ENCODE measurements around the gene CATSPER2.
"Not testable (repeated sequence)": the region's sequence is repeated elsewhere in the genome, so short reads cannot be mapped to it uniquely, and the experiment has no call there.

Gene CATSPER2

GRCh38 chr15:43648649-43649429 lies at the start of gene CATSPER2:
Gene CATSPER2, minus strand, starts transcription at chr15:43648844. Its CDS starts 783 bp downstream, at chr15:43648061.
- Mint-ChIP-seq H3K4me3 (no peak within 1 kb of the TSS), H3K27me3 (no peaks in the 10 kb centered on the region), H3K4me1 (no peaks in the 10 kb centered on the region), H3K36me3 (ENCODE audit: low read depth) (peaks cover 16% of the 10 kb centered on the region), H3K27ac (no peak within 1 kb of the TSS), H3K9me3 (no peaks in the 10 kb centered on the region)
- no peak for DNase-seq
- ATAC-seq: peak; percentile 77

DNA sequence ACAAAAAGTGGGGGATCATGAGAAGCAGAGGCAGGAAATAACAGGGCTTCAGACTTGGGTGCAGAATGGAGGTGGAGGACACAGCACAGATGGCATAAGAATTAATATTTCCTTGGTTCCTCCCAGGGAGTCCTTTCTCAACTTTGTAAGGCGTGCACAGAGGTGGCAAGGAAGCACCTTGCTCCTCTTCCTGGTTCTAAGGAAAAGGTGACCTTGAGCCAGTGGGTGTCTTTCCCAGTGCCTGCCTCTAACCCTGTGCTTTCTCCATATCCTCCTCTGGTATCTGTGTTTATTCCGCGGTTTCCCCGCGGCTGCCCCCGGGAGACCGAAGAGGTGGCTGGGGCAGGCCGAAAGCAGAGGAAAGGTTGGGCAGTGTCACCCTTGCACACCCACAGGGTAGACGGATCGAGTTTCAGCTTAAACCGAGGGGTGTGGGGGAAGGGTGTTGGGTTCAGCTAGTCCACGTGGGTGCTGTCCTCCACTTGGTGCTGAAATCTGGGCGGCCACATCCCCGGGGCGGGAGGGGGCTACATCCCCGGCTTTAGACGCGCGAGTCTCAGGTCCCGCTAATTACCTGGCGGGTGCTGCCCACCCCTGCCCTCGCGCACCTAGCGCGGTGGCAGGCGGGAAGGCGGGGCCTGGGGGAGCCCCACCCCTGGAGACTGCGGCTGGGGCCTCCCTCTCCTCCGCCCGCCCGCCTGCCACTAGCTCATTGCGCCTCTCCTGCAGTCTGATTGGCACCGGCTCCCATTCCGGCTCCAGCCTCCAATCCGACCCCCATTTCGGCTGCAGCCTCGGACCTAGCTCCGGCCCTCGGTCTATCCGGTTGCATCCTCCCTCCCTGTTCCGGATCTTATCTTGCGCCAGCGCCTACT lies 44.7 kb upstream of the CATSPER2 start, which contains the start of gene CKMT1A:
CKMT1A (plus strand) TSS at position 712 of the 875 bp plus-strand sequence. CDS start 192 bp downstream, outside the sequence.
- H3K27me3 Mint-ChIP-seq: peaks cover 12% of the 10 kb centered on the region
- H3K36me3 Mint-ChIP-seq (ENCODE audit: low read depth); H3K9me3 Mint-ChIP-seq; DNase-seq; H3K4me1 Mint-ChIP-seq; H3K27ac Mint-ChIP-seq; H3K4me3 Mint-ChIP-seq: not testable (repeated sequence)
- peak; percentile 40 for ATAC-seq

DNA sequence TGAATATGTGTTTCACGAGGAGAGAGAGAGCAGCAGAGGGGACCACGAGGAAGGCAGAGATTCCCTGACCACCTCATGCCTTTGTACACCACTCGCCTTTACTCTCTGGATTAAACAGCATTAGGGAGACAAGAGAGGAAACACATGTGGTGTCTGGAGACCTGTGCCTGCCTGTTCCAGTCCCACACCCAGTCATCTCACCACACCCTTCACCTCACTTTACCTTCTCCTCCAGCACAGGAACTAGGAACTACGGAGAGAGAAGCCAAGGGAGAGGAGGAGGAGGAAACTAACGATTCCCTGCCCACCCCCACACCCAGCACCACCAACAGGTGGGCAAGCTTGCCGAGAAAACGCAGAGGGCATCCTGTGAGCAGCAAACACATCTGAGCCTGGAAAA lies 44.0 kb upstream of the CATSPER2 start:
- DNase-seq; H3K27ac Mint-ChIP-seq; ATAC-seq; H3K36me3 Mint-ChIP-seq (ENCODE audit: low read depth); H3K9me3 Mint-ChIP-seq; H3K4me1 Mint-ChIP-seq; H3K4me3 Mint-ChIP-seq: not testable (repeated sequence)
- H3K27me3 Mint-ChIP-seq: peaks cover 11% of the 10 kb centered on the region

DNA sequence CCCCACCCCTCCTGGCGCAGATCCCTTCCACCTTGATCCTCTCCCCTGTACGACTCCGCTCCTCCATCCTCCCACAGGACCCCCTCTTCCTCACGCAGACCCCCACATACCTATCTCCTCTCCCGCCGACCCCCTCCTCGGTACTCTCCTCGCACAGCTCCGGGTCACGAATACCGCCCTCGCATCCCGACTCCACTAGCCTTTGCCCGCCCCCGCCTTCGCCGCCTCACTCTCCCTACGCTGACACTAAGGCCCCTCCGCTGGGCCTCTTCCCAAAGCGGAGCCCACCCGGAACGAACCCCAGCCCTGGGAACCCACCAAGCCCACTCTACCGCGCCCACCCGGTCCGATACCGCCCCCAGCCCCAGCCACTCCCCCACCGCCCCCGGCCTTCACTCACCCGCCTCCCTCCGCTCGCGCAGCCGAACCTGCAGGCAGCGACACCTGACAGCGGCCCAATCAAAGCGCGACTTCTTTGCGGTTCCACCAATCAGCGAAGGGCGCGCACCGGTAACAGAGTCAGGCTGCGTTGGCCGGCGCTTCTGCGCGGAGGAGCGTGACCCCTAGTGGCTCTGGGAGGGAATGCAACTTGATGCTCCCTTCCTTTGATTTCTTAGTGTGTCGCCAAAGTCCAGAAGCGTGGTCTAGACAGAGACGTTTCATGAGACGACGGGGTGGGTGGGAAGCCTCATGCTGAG lies 41.1 kb upstream of the CATSPER2 start:
- not testable (repeated sequence) for H3K27ac Mint-ChIP-seq; H3K4me3 Mint-ChIP-seq; H3K36me3 Mint-ChIP-seq (ENCODE audit: low read depth); H3K4me1 Mint-ChIP-seq; H3K27me3 Mint-ChIP-seq; H3K9me3 Mint-ChIP-seq; DNase-seq
- peak; percentile 97 for ATAC-seq

- ATAC-seq: not testable (repeated sequence)
Measured at GRCh38 chr15:43674175-43674574, 25.5 kb upstream of the CATSPER2 start.

DNA sequence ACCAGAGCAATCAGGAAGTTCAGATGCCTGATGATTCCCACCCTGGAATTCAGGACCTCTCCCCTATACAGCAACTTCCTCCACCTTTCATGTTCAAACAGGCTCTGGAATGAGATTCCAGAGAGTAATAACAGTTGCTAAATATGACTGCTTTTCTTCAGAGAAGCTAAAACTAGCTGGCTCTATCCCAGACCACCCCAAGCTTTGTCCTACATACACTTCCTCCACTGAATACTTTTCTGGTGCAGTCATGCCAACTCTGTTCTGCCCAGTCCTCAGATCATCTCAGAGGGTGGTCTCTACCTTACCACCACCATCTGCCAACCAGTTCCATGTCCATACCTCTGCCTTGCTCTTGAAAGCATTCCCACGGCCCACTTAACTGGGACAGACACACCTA lies 17.5 kb upstream of the CATSPER2 start:
- not testable (repeated sequence) for ATAC-seq; H3K4me1 Mint-ChIP-seq; H3K27ac Mint-ChIP-seq; H3K9me3 Mint-ChIP-seq; H3K27me3 Mint-ChIP-seq; H3K4me3 Mint-ChIP-seq; H3K36me3 Mint-ChIP-seq (ENCODE audit: low read depth); DNase-seq

More at GRCh38 chr15:43674175-43674574, 25.5 kb upstream of the CATSPER2 start:
- not testable (repeated sequence) for H3K36me3 Mint-ChIP-seq (ENCODE audit: low read depth); DNase-seq; H3K4me3 Mint-ChIP-seq; H3K27ac Mint-ChIP-seq; H3K4me1 Mint-ChIP-seq; H3K9me3 Mint-ChIP-seq; H3K27me3 Mint-ChIP-seq

- H3K27ac Mint-ChIP-seq; H3K9me3 Mint-ChIP-seq; H3K4me1 Mint-ChIP-seq; DNase-seq; H3K36me3 Mint-ChIP-seq (ENCODE audit: low read depth); H3K27me3 Mint-ChIP-seq; H3K4me3 Mint-ChIP-seq; ATAC-seq: not testable (repeated sequence)
Measured at GRCh38 chr15:43663333-43663732, 14.7 kb upstream of the CATSPER2 start.

GRCh38 chr15:43662293-43662692 lies 13.6 kb upstream of the CATSPER2 start:
- not testable (repeated sequence) for ATAC-seq; H3K4me1 Mint-ChIP-seq; DNase-seq; H3K9me3 Mint-ChIP-seq; H3K36me3 Mint-ChIP-seq (ENCODE audit: low read depth); H3K27me3 Mint-ChIP-seq; H3K4me3 Mint-ChIP-seq; H3K27ac Mint-ChIP-seq

- ATAC-seq, H3K9me3 Mint-ChIP-seq: not testable (repeated sequence)
Measured at GRCh38 chr15:43659727-43660126, 11.1 kb upstream of the CATSPER2 start.

GRCh38 chr15:43649430-43649926 lies 834 bp upstream of the CATSPER2 start:
- DNase-seq, H3K4me3 Mint-ChIP-seq, H3K4me1 Mint-ChIP-seq, ATAC-seq, H3K9me3 Mint-ChIP-seq, H3K27me3 Mint-ChIP-seq, H3K27ac Mint-ChIP-seq: not testable (repeated sequence)
- H3K36me3 Mint-ChIP-seq (ENCODE audit: low read depth): peaks cover 17% of the 10 kb centered on the region

More at GRCh38 chr15:43659727-43660126, 11.1 kb upstream of the CATSPER2 start:
- H3K4me3 Mint-ChIP-seq; H3K36me3 Mint-ChIP-seq (ENCODE audit: low read depth); H3K27ac Mint-ChIP-seq; H3K27me3 Mint-ChIP-seq; H3K4me1 Mint-ChIP-seq; DNase-seq: not testable (repeated sequence)

- peak overlapping the region; percentile 51 for H3K27ac Mint-ChIP-seq
- H3K9me3 Mint-ChIP-seq; H3K27me3 Mint-ChIP-seq; H3K4me3 Mint-ChIP-seq; H3K4me1 Mint-ChIP-seq; DNase-seq; H3K36me3 Mint-ChIP-seq (ENCODE audit: low read depth): not testable (repeated sequence)
- ATAC-seq: peak; percentile 46
Measured at GRCh38 chr15:43638464-43639204, 10.0 kb downstream of the CATSPER2 start.

- DNase-seq; H3K27ac Mint-ChIP-seq; ATAC-seq; H3K36me3 Mint-ChIP-seq (ENCODE audit: low read depth); H3K4me1 Mint-ChIP-seq; H3K9me3 Mint-ChIP-seq; H3K4me3 Mint-ChIP-seq; H3K27me3 Mint-ChIP-seq: not testable (repeated sequence)
Measured at GRCh38 chr15:43626937-43627336, 21.7 kb downstream of the CATSPER2 start.

DNA sequence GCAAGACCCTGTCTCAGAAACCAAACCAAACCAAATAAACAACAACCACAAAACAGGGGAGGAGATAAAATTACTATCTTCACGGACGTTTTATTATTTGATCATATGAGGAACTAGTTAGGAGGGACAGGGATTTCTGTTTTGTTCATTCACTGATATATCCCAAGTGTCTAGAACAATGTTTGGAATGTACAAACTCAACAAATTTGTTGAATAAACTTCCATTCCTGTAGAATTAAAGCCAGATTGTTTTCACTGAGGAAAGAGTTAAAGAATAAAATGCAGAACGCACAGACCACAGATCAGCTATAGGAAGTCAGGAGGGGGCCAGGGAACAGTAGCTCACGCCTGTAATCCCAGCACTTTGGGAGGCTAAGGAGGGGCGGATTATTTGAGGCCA lies 23.5 kb downstream of the CATSPER2 start:
- Mint-ChIP-seq H3K27me3 (peaks cover 9% of the 10 kb centered on the region), H3K4me1 (no peaks in the 10 kb centered on the region), H3K9me3 (no peaks in the 10 kb centered on the region), H3K4me3 (no peak overlapping the region), H3K36me3 (ENCODE audit: low read depth) (no peaks in the 10 kb centered on the region), H3K27ac (no peak overlapping the region)
- DNase-seq (no peak), ATAC-seq (no peak)

Measured in activated naive CD8-positive, alpha-beta T cell treated with anti-CD3 and anti-CD28 coated beads, Interleukin-2, amount 50 U/mL, for 24 hours (primary cell).